ENCODE measurements around the gene UBE2C. TPM values are rescaled to one million over a fixed set of nuclear protein-coding genes. Genes with fewer than 3 reads are reported as not detected.
A peak's percentile ranks its signal among the peaks of the same experiment; 100 is the strongest.

The UBE2C gene
- total RNA-seq, 4 donors from 2014 or later = 0.83 to 2.7 (median 0.91) TPM; not detected in 1

GRCh38 chr20:45814314-45814713, 1.9 kb downstream of the UBE2C start:
- intact Hi-C loops (cut with DNase I) = loop anchor here (5.0 kb wide), 1 partner anchor 153 kb away; no protein-coding TSS in a partner anchor
- Histone ChIP-seq H3K27ac (replicated peaks in 1 of 4) (no peak overlapping the region), H3K36me3 (peaks cover 18 to 25% (median 23%) of the 10 kb centered on the region in 4 donors), H3K9me3 (no peaks in the 10 kb centered on the region), H3K4me1 (peaks cover 5 to 34% (median 28%) of the 10 kb centered on the region in 4 donors), H3K4me3 (no peak overlapping the region), H3K27me3 (no peaks in the 10 kb centered on the region)
- no peak for DNase-seq (ENCODE audit: extremely low spot score)
- WGBS = 73% methylated on average over 3 of the region's 3 CpGs
- TF ChIP-seq POLR2AphosphoS5 (IDR thresholded peaks at IDR 0.05) = no peak
- no peak for TF ChIP-seq CTCF (IDR thresholded peaks at IDR 0.05)
- TF ChIP-seq POLR2A (IDR thresholded peaks at IDR 0.05; ENCODE audit: low read depth) = no peak
- TF ChIP-seq EP300 (IDR thresholded peaks at IDR 0.05) = no peak

DNA sequence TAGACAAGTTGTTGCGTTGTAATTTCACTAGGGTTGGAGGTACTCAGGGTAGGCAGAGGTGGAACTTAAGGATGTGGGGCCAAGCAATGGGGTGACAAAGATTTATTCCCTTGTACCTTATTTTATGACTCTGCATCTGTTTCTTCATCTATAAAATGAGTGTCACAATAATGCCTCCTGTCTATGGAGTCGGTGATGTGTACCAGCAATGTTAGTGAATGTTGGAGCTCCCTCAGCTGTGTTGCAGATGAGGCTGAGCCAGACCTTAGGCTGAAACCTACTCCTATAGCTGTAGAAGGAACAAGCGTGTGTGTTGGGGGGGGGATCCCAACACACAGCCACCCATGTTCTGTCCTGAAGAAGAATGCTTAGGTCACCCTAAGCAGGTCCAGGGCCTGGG, 4.5 kb downstream of the UBE2C start:
- peaks cover 5 to 26% (median 24%) of the 10 kb centered on the region in 4 donors for H3K4me1 ChIP-seq
- no peaks in the 10 kb centered on the region for H3K36me3 ChIP-seq
- H3K27me3 ChIP-seq = peaks cover 0 to 4% (median 0%) of the 10 kb centered on the region in 4 donors
- H3K27ac ChIP-seq (replicated peaks in 1 of 4) = peak overlapping the region; percentile 50 to 60 (median 57)
- DNase-seq (ENCODE audit: extremely low spot score) = no peak
- H3K4me3 ChIP-seq = no peak overlapping the region
- TF ChIP-seq POLR2A (IDR thresholded peaks at IDR 0.05; ENCODE audit: low read depth) (no peak), POLR2AphosphoS5 (IDR thresholded peaks at IDR 0.05) (no peak), EP300 (IDR thresholded peaks at IDR 0.05) (no peak), CTCF (IDR thresholded peaks at IDR 0.05) (no peak)
- 91% methylated on average over 3 of the region's 3 CpGs for WGBS
- intact Hi-C loops (cut with DNase I) = no loop called here
- no peaks in the 10 kb centered on the region for H3K9me3 ChIP-seq

GRCh38 chr20:45817376-45818194, 5.1 kb downstream of the UBE2C start:
- TF ChIP-seq POLR2A (IDR thresholded peaks at IDR 0.05; ENCODE audit: low read depth) = no peak
- TF ChIP-seq CTCF (IDR thresholded peaks at IDR 0.05) = no peak
- TF ChIP-seq EP300 (IDR thresholded peaks at IDR 0.05) = no peak
- TF ChIP-seq POLR2AphosphoS5 (IDR thresholded peaks at IDR 0.05) = no peak
- H3K36me3 ChIP-seq = no peaks in the 10 kb centered on the region
- peaks cover 4 to 28% (median 24%) of the 10 kb centered on the region in 4 donors for H3K4me1 ChIP-seq
- no peak for DNase-seq (ENCODE audit: extremely low spot score)
- intact Hi-C loops (cut with DNase I) = no loop called here
- H3K27ac ChIP-seq (replicated peaks in 1 of 4) = peak overlapping the region; percentile 50 to 60 (median 57)
- no peak overlapping the region for H3K4me3 ChIP-seq
- 58% methylated on average over 9 of the region's 9 CpGs for WGBS
- H3K9me3 ChIP-seq = no peaks in the 10 kb centered on the region
- H3K27me3 ChIP-seq = peaks cover 0 to 11% (median 0%) of the 10 kb centered on the region in 4 donors

GRCh38 chr20:45818239-45818638, 5.8 kb downstream of the UBE2C start:
- peaks cover 6 to 28% (median 25%) of the 10 kb centered on the region in 4 donors for H3K4me1 ChIP-seq
- TF ChIP-seq POLR2A (IDR thresholded peaks at IDR 0.05; ENCODE audit: low read depth) = no peak
- no peak for TF ChIP-seq CTCF (IDR thresholded peaks at IDR 0.05)
- no peaks in the 10 kb centered on the region for H3K9me3 ChIP-seq
- H3K4me3 ChIP-seq = no peak overlapping the region
- no peaks in the 10 kb centered on the region for H3K36me3 ChIP-seq
- H3K27ac ChIP-seq (replicated peaks in 1 of 4) = peak overlapping the region; percentile 50 to 60 (median 57)
- intact Hi-C loops (cut with DNase I) = no loop called here
- 66% methylated on average over 3 of the region's 3 CpGs for WGBS
- peaks cover 0 to 17% (median 0%) of the 10 kb centered on the region in 4 donors for H3K27me3 ChIP-seq
- DNase-seq (ENCODE audit: extremely low spot score) = no peak

Measured in esophagus muscularis mucosa (tissue), 4 donors.